Diencephalon (tissue), 1 donor: Measurements from ENCODE around the gene EZH2. TPM values are rescaled to one million over a fixed set of nuclear protein-coding genes. Genes with fewer than 3 reads are reported as not detected.

ENCODE experiments used
- small RNA-seq: library from RNA; depleted of rRNA; stranded (forward); fragments of <200 nt; gene quantifications from one replicate; pipeline ENCODE3, GENCODE V24; 2014
- total RNA-seq: library from RNA; depleted of rRNA; stranded (reverse); fragments of >200 nt; gene quantifications from one replicate; pipeline ENCODE4 v1.2.3, GENCODE V29; 2014

Gene EZH2
- total RNA-seq: 29.3 TPM

DNA sequence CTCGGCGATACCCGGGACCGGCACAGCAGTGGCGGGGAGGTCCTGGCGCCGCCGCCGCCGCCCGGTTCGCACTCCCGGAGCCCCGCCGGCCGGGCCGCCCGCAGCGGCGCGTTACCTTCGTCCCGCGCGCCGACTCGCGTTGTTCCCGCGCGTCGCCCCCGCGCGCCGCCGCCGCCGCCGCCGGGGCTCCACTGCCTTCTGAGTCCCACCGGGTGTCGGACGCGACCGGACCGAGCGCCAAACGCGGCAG is at the start of gene EZH2:
EZH2 (minus strand) TSS at position 243 of the 250 bp plus-strand sequence. CDS start 36,993 bp downstream, outside the sequence.

Small RNA genes lying within 50 kb of the gene (small RNA-seq; reads per million reads assigned to genes)
- gene RF00017 (not detected), gene RN7SL569P (not detected), gene RNU7-20P (not detected)

Other genes starting within 250 kb of the EZH2 start
- gene CUL1, start 185.4 kb downstream of the EZH2 start, total RNA-seq: 56.7 TPM
- 80.7 TPM for gene PDIA4, start 144.2 kb upstream of the EZH2 start, total RNA-seq
- gene ZNF786, start 206.4 kb upstream of the EZH2 start, total RNA-seq: 14.1 TPM
- 5.8 TPM for gene ZNF425, start 242.0 kb upstream of the EZH2 start, total RNA-seq